Neural progenitor cell (in vitro differentiated cells): Measurements from ENCODE around the gene ZNF576.

Experiments used
- EZH2 ChIP-seq: fragments of 200-600 bp; sonication (generic); IDR thresholded peaks from 2 replicates; pipeline ENCODE4 v1.6.1; 2017; ENCODE audit warnings: antibody characterized with exemption, mild to moderate bottlenecking, moderate library complexity
- TF ChIP-seq, protein P1 (sequence below): fragments of 200-600 bp; sonication (generic); IDR thresholded peaks from 2 replicates; pipeline ENCODE4 v1.5.1; 2017; ENCODE audit warnings: antibody characterized with exemption, mild to moderate bottlenecking

DNA sequence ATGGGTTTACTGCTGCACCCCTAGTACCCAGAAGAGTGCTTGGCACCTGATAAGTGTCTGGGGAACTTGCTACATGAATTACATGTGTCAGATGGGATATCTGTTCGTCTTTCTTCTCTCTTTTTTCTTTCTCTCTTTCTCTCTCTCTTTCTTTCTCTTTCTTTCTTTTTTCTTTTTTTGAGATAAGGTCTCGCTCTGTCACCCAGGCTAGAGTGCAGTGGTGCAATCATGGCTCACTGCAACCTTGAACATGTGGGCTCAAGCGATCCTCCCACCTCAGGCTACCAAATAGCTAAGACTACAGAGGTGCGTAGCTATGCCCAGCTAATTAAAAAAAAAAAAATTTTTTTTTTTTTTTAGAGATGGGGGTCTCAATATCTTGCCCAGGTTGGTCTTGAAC, 37.1 kb downstream of the ZNF576 start:
- TF ChIP-seq, protein P1, sequence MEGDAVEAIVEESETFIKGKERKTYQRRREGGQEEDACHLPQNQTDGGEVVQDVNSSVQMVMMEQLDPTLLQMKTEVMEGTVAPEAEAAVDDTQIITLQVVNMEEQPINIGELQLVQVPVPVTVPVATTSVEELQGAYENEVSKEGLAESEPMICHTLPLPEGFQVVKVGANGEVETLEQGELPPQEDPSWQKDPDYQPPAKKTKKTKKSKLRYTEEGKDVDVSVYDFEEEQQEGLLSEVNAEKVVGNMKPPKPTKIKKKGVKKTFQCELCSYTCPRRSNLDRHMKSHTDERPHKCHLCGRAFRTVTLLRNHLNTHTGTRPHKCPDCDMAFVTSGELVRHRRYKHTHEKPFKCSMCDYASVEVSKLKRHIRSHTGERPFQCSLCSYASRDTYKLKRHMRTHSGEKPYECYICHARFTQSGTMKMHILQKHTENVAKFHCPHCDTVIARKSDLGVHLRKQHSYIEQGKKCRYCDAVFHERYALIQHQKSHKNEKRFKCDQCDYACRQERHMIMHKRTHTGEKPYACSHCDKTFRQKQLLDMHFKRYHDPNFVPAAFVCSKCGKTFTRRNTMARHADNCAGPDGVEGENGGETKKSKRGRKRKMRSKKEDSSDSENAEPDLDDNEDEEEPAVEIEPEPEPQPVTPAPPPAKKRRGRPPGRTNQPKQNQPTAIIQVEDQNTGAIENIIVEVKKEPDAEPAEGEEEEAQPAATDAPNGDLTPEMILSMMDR: no peak
- no peak for TF ChIP-seq EZH2
